H1 (cell line): ENCODE results near the gene PEX14.

ENCODE experiments used
- CTBP2 ChIP-seq: IDR thresholded peaks from 2 replicates; pipeline ENCODE4 v1.7.0; 2011; ENCODE audit warnings: borderline replicate concordance, mild to moderate bottlenecking, moderate library complexity, mixed read lengths, low read length; ENCODE audit not compliant: insufficient read depth, insufficient read length
- CTCF ChIP-seq, 3 experiments: IDR thresholded peaks; 1 replicate in 2 of 3; 2 replicates in 1 of 3; pipeline versions ENCODE4 v1.5.1 to v1.6.1; 2011; ENCODE audit warnings: low read length in 3 of 3, mild to moderate bottlenecking in 3 of 3, inconsistent platforms in 2 of 3, low read depth in 1 of 3, moderate library complexity in 1 of 3; ENCODE audit not compliant: insufficient read depth in 1 of 3; ENCODE audit errors: control extremely low read depth in 1 of 3
- EP300 ChIP-seq, 2 experiments: IDR thresholded peaks; 1 replicate in 1 of 2; 2 replicates in 1 of 2; pipeline ENCODE4 v1.6.1; 2011 to 2012; ENCODE audit warnings: low read depth in 2 of 2, low read length in 2 of 2, mild to moderate bottlenecking in 2 of 2, borderline replicate concordance in 1 of 2, inconsistent platforms in 1 of 2, moderate library complexity in 1 of 2
- RFX5 ChIP-seq: IDR thresholded peaks from 2 replicates; pipeline ENCODE4 v1.6.1; 2011; ENCODE audit warnings: low read depth, low read length, improper control_type of control experiment, borderline replicate concordance
- ZNF274 ChIP-seq: IDR thresholded peaks from 2 replicates; pipeline ENCODE4 v1.7.0; 2012; ENCODE audit warnings: low read length, borderline replicate concordance; ENCODE audit errors: extremely low read depth
- TF ChIP-seq, protein P1 (sequence below): IDR thresholded peaks from 2 replicates; pipeline ENCODE4 v1.6.1; 2012; ENCODE audit warnings: inconsistent platforms

DNA sequence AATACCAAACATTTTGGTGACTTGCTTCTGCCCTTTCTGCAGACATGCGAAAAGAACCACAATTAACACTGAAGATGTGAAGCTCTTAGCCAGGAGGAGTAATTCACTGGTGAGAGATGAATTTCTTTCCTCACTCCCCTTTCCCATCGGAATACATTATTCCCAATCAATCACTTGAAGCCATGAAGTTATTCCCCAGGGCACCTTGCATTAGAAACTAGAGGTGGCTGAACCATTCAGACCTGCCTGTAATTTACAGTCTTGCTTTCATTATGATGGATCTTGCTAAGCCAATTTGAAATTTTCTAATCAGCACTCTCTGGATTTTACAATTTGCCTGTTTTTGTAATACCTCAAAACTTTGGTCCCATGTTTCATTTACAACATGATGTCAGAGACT lies 34.4 kb upstream of the PEX14 start:
- TF ChIP-seq, protein P1, sequence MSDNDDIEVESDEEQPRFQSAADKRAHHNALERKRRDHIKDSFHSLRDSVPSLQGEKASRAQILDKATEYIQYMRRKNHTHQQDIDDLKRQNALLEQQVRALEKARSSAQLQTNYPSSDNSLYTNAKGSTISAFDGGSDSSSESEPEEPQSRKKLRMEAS: no peak
- TF ChIP-seq RFX5: no peak
- TF ChIP-seq EP300 (IDR thresholded peaks at IDR 0.05; ENCODE audit: borderline replicate concordance in 1 of 2, low read depth in 2 of 2, low read length in 2 of 2): no peak
- TF ChIP-seq CTCF (IDR thresholded peaks at IDR 0.05; ENCODE audit: control extremely low read depth in 1 of 3, insufficient read depth in 1 of 3, low read depth in 1 of 3, low read length in 3 of 3): no peak
- TF ChIP-seq CTBP2: no peak
- TF ChIP-seq ZNF274: no peak
